SK-N-SH (cell line): ENCODE measurements around the gene PRMT9. TPM values are rescaled to one million over a fixed set of nuclear protein-coding genes. Genes with fewer than 3 reads are reported as not detected.

Experiments
- CTCF ChIA-PET: fragments of 300-600, 350-600 bp; formaldehyde crosslinking; extraction: SDS; loops from one replicate; lab custom pipeline; 2021; lab: Yijun Ruan, JAX
- POLR2A ChIA-PET: fragments of 350-600 bp; sonication (Branson Sonifier 250); formaldehyde crosslinking; extraction: SDS; loops from one replicate; lab custom pipeline; 2020; ENCODE audit warnings: antibody characterized with exemption, inconsistent platforms; lab: Yijun Ruan, JAX
- DNase-seq: peaks from one replicate; pipeline ENCODE4 v3.0.0; 2012
- H2AFZ ChIP-seq: fragments of 200-600 bp; sonication (generic); 2 replicates; pipeline ENCODE4 v1.8.1; 2016; ENCODE audit warnings: antibody characterized with exemption, mild to moderate bottlenecking, low read depth
- H3F3A ChIP-seq: fragments of 200-600 bp; sonication (generic); replicated peaks from 2 replicates; pipeline ENCODE3; 2016; ENCODE audit warnings: antibody characterized with exemption, mild to moderate bottlenecking; ENCODE audit not compliant: insufficient read depth
- H3K27ac ChIP-seq, 2 experiments: fragments of 200-500 bp in 1 of 2; fragments of 200-600 bp in 1 of 2; sonication (Bioruptor generic) in 1 of 2; sonication (generic), shearing (Covaris generic) in 1 of 2; 2 replicates each; pipeline versions ENCODE4 v1.5.1 to v1.6.1; 2014 to 2016; ENCODE audit warnings: low read depth in 2 of 2, inconsistent platforms in 1 of 2, low read length in 1 of 2, mild to moderate bottlenecking in 1 of 2, mixed read lengths in 1 of 2
- H3K27me3 ChIP-seq: fragments of 200-600 bp; sonication (generic), shearing (Covaris generic); 2 replicates; pipeline ENCODE4 v1.6.1; 2016; ENCODE audit warnings: mixed run types; ENCODE audit not compliant: insufficient read depth
- H3K36me3 ChIP-seq, 2 experiments: fragments of 200-500 bp in 1 of 2; fragments of 200-600 bp in 1 of 2; sonication (Bioruptor generic) in 1 of 2; sonication (generic) in 1 of 2; replicated peaks in 1 of 2; 2 replicates each; pipeline versions ENCODE3 to v1.5.1; 2014 to 2016; ENCODE audit warnings: low read length in 1 of 2, mild to moderate bottlenecking in 1 of 2; ENCODE audit not compliant: insufficient read depth in 2 of 2, control insufficient read depth in 1 of 2
- H3K4me1 ChIP-seq, 2 experiments: fragments of 200-500 bp in 1 of 2; fragments of 200-600 bp in 1 of 2; sonication (Bioruptor generic) in 1 of 2; sonication (generic), shearing (Covaris generic) in 1 of 2; 2 replicates each; pipeline versions ENCODE4 v1.5.1 to v1.6.1; 2014 to 2016; ENCODE audit warnings: low read depth in 1 of 2, low read length in 1 of 2, mixed run types in 1 of 2; ENCODE audit not compliant: insufficient read depth in 2 of 2, control insufficient read depth in 1 of 2
- H3K4me2 ChIP-seq: fragments of 200-600 bp; sonication (generic), shearing (Covaris generic); 2 replicates; pipeline ENCODE4 v1.6.1; 2017; ENCODE audit warnings: mixed run types
- H3K4me3 ChIP-seq, 2 experiments: fragments of 200-500 bp in 1 of 2; fragments of 200-600 bp in 1 of 2; sonication (Bioruptor generic) in 1 of 2; sonication (generic), shearing (Covaris generic) in 1 of 2; 2 replicates each; pipeline versions ENCODE4 v1.5.1 to v1.8.1; 2014 to 2016; ENCODE audit warnings: low read depth in 2 of 2, inconsistent platforms in 1 of 2, low read length in 1 of 2, mild to moderate bottlenecking in 1 of 2, mixed read lengths in 1 of 2, moderate library complexity in 1 of 2
- H3K79me2 ChIP-seq: fragments of 200-600 bp; sonication (generic); 2 replicates; pipeline ENCODE4 v1.8.1; 2017; ENCODE audit warnings: mild to moderate bottlenecking; ENCODE audit not compliant: insufficient read depth
- H3K9ac ChIP-seq: fragments of 200-600 bp; sonication (generic); 2 replicates; pipeline ENCODE4 v1.6.1; 2017; ENCODE audit warnings: mixed run types
- H3K9me2 ChIP-seq: fragments of 200-600 bp; sonication (generic); 2 replicates; pipeline ENCODE4 v1.6.1; 2017; ENCODE audit warnings: mixed run types
- H3K9me3 ChIP-seq: fragments of 200-600 bp; sonication (generic); 2 replicates; pipeline ENCODE4 v1.6.1; 2017; ENCODE audit warnings: mixed run types, mild to moderate bottlenecking, moderate library complexity
- H4K20me1 ChIP-seq: fragments of 200-600 bp; sonication (generic); 2 replicates; pipeline ENCODE4 v1.6.1; 2017; ENCODE audit warnings: mild to moderate bottlenecking, mixed run types; ENCODE audit not compliant: insufficient read depth
- CHD2 ChIP-seq: fragments of 150-350 bp; IDR thresholded peaks from 2 replicates; pipeline ENCODE4 v1.6.1; 2018; ENCODE audit warnings: low read length; ENCODE audit not compliant: partially characterized antibody
- EZH2phosphoT487 ChIP-seq: fragments of 200-600 bp; sonication (generic); IDR thresholded peaks from 2 replicates; pipeline ENCODE4 v1.6.1; 2017; ENCODE audit warnings: low read depth, mixed run types, mild to moderate bottlenecking, antibody characterized with exemption, moderate library complexity, borderline replicate concordance
- FOXJ3 ChIP-seq: sonication (generic); formaldehyde crosslinking; IDR thresholded peaks from 2 replicates; pipeline ENCODE4 v1.5.1; 2020; ENCODE audit warnings: mild to moderate bottlenecking, missing genetic modification reagents
- GABPA ChIP-seq: IDR thresholded peaks from 2 replicates; pipeline ENCODE4 v1.4.0; 2012; ENCODE audit warnings: low read depth, mild to moderate bottlenecking
- GATA2 ChIP-seq: sonication (generic); formaldehyde crosslinking; IDR thresholded peaks from 2 replicates; pipeline ENCODE4 v1.5.0; 2020; ENCODE audit warnings: mild to moderate bottlenecking, missing genetic modification reagents
- MEF2A ChIP-seq: IDR thresholded peaks from 2 replicates; pipeline ENCODE4 v1.4.0; 2012; ENCODE audit warnings: low read depth, borderline replicate concordance
- MXI1 ChIP-seq: IDR thresholded peaks from 2 replicates; pipeline ENCODE4 v1.6.1; 2012; ENCODE audit warnings: mild to moderate bottlenecking, low read depth, low read length, improper control_type of control experiment
- NRF1 ChIP-seq: IDR thresholded peaks from 2 replicates; pipeline ENCODE4 v1.6.1; 2012; ENCODE audit warnings: low read depth, mild to moderate bottlenecking, low read length
- RAD21 ChIP-seq: IDR thresholded peaks from 2 replicates; pipeline ENCODE4 v1.6.1; 2012; ENCODE audit warnings: mild to moderate bottlenecking, low read length
- RXRA ChIP-seq: IDR thresholded peaks from 2 replicates; pipeline ENCODE4 v1.4.0; 2012; ENCODE audit warnings: low read depth, mild to moderate bottlenecking, borderline replicate concordance
- TEAD4 ChIP-seq: IDR thresholded peaks from 2 replicates; pipeline ENCODE4 v1.4.0; 2012; ENCODE audit warnings: mild to moderate bottlenecking, borderline replicate concordance; ENCODE audit not compliant: insufficient read depth
- WGBS: methylation state at CpG from one replicate; pipeline ENCODE4 v1.1.6; 2017; ENCODE audit warnings: low lambda C conversion rate; 5-methylcytosine and 5-hydroxymethylcytosine counted together
- polyA plus RNA-seq, 3 experiments: library from polyadenylated mRNA; depleted of rRNA; stranded (reverse); fragments of >200 nt; gene quantifications; 2 replicates each; pipeline ENCODE4 v1.2.3, GENCODE V29; 2012
- TF ChIP-seq, protein P1 (sequence below): fragments of 200-600 bp; sonication (generic); IDR thresholded peaks from 2 replicates; pipeline ENCODE4 v1.6.1; 2017; ENCODE audit warnings: antibody characterized with exemption, mild to moderate bottlenecking, moderate library complexity
- TF ChIP-seq, protein P2 (sequence below): fragments of 150-350 bp; IDR thresholded peaks from 2 replicates; pipeline ENCODE4 v1.6.1; 2016; ENCODE audit warnings: mild to moderate bottlenecking, low read depth, low read length
- TF ChIP-seq, protein P3 (sequence below): IDR thresholded peaks from 2 replicates; pipeline ENCODE4 v1.4.0; 2012; ENCODE audit warnings: low read depth
- TF ChIP-seq, protein P4 (sequence below): IDR thresholded peaks from 2 replicates; pipeline ENCODE4; 2012

Gene PRMT9
- polyA plus RNA-seq, 1 of the 3 experiments (the other 2 are of a cell fraction) = 3.9 TPM

DNA sequence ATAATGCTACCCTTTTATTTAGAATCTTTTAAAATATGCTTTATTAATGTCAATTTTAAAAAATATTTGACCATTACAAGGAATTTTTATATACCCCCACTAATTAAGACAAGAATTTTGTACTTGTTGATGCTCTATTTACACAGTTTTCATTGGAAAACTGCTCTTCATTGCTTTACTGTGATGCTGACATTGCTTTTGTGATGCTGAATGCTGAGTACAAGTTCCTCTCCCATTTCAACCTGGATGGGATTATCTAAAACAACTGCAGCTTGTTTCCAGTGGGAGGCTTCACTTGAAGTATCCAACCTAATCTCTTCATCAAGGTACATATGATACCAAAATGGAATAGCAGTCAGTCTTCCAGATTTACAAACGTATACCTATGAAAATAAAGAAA is 45.6 kb downstream of the PRMT9 start:
- DNase-seq = no peak
- Histone ChIP-seq H3K9me2 (no peaks in the 10 kb centered on the region), H3K4me3 (no peak overlapping the region), H3K4me2 (no peak overlapping the region), H3K79me2 (no peaks in the 10 kb centered on the region), H3K9me3 (0 out of 2 replicates have a peak, but pooled peaks cover 4% of the 10 kb centered on the region), H3F3A (peaks cover 16% of the 10 kb centered on the region), H3K27me3 (no peaks in the 10 kb centered on the region), H3K27ac (no peak overlapping the region), H3K9ac (no peak overlapping the region), H2AFZ (no peak overlapping the region), H3K36me3 (peaks cover 48 to 64% of the 10 kb centered on the region in 2 experiments), H4K20me1 (no peaks in the 10 kb centered on the region), H3K4me1 (peaks cover 0 to 2% of the 10 kb centered on the region in 2 experiments; a peak in 1 of 4 replicates)
- POLR2A ChIA-PET = no interaction called here
- TF ChIP-seq GABPA (no peak), TEAD4 (no peak), MEF2A (no peak), EZH2phosphoT487 (no peak), GATA2 (CRISPR knock-in tag) (no peak), FOXJ3 (CRISPR knock-in tag) (no peak), NRF1 (no peak), RAD21 (no peak), MXI1 (no peak), RXRA (no peak), CHD2 (no peak)
- TF ChIP-seq, protein P1, sequence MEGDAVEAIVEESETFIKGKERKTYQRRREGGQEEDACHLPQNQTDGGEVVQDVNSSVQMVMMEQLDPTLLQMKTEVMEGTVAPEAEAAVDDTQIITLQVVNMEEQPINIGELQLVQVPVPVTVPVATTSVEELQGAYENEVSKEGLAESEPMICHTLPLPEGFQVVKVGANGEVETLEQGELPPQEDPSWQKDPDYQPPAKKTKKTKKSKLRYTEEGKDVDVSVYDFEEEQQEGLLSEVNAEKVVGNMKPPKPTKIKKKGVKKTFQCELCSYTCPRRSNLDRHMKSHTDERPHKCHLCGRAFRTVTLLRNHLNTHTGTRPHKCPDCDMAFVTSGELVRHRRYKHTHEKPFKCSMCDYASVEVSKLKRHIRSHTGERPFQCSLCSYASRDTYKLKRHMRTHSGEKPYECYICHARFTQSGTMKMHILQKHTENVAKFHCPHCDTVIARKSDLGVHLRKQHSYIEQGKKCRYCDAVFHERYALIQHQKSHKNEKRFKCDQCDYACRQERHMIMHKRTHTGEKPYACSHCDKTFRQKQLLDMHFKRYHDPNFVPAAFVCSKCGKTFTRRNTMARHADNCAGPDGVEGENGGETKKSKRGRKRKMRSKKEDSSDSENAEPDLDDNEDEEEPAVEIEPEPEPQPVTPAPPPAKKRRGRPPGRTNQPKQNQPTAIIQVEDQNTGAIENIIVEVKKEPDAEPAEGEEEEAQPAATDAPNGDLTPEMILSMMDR = no peak
- TF ChIP-seq, protein P2, sequence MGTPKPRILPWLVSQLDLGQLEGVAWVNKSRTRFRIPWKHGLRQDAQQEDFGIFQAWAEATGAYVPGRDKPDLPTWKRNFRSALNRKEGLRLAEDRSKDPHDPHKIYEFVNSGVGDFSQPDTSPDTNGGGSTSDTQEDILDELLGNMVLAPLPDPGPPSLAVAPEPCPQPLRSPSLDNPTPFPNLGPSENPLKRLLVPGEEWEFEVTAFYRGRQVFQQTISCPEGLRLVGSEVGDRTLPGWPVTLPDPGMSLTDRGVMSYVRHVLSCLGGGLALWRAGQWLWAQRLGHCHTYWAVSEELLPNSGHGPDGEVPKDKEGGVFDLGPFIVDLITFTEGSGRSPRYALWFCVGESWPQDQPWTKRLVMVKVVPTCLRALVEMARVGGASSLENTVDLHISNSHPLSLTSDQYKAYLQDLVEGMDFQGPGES = no peak
- TF ChIP-seq, protein P3, sequence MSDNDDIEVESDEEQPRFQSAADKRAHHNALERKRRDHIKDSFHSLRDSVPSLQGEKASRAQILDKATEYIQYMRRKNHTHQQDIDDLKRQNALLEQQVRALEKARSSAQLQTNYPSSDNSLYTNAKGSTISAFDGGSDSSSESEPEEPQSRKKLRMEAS = no peak
- CTCF ChIA-PET = interaction anchor here (4.6 kb wide), 1 partner anchor 228 kb away, joined by 26 read pairs; no protein-coding TSS in a partner anchor
- WGBS = 93% methylated on average over 1 of the region's 1 CpG

DNA sequence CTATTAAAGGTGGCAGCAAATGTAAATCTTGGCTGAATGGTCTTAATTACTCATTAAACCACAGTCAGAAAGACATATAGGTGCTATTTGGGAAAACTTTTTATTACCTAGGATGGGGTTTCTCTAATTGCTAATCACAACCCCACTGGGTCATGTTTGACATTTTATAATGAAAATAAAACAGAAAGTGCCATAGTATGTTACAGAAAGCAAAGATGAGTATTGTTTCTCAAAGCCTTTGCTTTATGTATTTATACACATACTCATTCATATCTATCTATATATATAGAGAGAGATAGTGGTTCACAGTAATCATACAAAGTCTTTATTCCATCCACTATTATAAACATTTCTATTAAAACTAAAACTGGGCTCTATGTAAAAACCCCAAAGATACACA is 48.6 kb downstream of the PRMT9 start:
- no peak overlapping the region for H2AFZ ChIP-seq
- 0 out of 2 replicates have a peak, but pooled peaks cover 4% of the 10 kb centered on the region for H3K9me3 ChIP-seq
- H3K36me3 ChIP-seq = peaks cover 69 to 81% of the 10 kb centered on the region in 2 experiments
- no peak overlapping the region for H3K27ac ChIP-seq
- DNase-seq = no peak
- TF ChIP-seq, protein P4, sequence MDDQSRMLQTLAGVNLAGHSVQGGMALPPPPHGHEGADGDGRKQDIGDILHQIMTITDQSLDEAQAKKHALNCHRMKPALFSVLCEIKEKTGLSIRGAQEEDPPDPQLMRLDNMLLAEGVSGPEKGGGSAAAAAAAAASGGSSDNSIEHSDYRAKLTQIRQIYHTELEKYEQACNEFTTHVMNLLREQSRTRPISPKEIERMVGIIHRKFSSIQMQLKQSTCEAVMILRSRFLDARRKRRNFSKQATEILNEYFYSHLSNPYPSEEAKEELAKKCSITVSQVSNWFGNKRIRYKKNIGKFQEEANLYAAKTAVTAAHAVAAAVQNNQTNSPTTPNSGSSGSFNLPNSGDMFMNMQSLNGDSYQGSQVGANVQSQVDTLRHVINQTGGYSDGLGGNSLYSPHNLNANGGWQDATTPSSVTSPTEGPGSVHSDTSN = no peak
- no peak overlapping the region for H3K4me3 ChIP-seq
- no peaks in the 10 kb centered on the region for H3K9me2 ChIP-seq
- no peaks in the 10 kb centered on the region for H4K20me1 ChIP-seq
- no peaks in the 10 kb centered on the region; the same call in 1 of the 2 replicates for H3K79me2 ChIP-seq
- ChIA-PET CTCF (no interaction called here), POLR2A (no interaction called here)
- peaks cover 1 to 2% of the 10 kb centered on the region in 2 experiments; a peak in 2 of 4 replicates for H3K4me1 ChIP-seq
- no peak overlapping the region for H3K4me2 ChIP-seq
- no peaks in the 10 kb centered on the region for H3K27me3 ChIP-seq
- H3K9ac ChIP-seq = no peak overlapping the region
- peaks cover 24% of the 10 kb centered on the region for H3F3A ChIP-seq
